ENCODE measurements around the gene AVPI1. TPM values are rescaled to one million over a fixed set of nuclear protein-coding genes. Genes with fewer than 3 reads are reported as not detected.

AVPI1 gene
- polyA plus RNA-seq, 4 donors = 18.2 to 64.9 (median 46.8) TPM

GRCh38 chr10:97715259-97715874 is 28.3 kb upstream of the AVPI1 start:
- Histone ChIP-seq H3K36me3 (ENCODE audit: control insufficient read depth in 3 of 3, insufficient read depth in 2 of 3, low read depth in 1 of 3, low read length in 3 of 3) (peaks cover 0 to 26% (median 0%) of the 10 kb centered on the region in 3 donors), H3K27me3 (ENCODE audit: control insufficient read depth in 3 of 3, insufficient read depth in 3 of 3, low read length in 3 of 3) (no peaks in the 10 kb centered on the region), H3K27ac (ENCODE audit: low read depth in 1 of 3, low read length in 2 of 3) (peak overlapping the region in 2 of 3 donors; percentile 83 to 94), H3K9me3 (ENCODE audit: control insufficient read depth in 2 of 2, insufficient read depth in 1 of 2, low read depth in 1 of 2, low read length in 1 of 2) (no peaks in the 10 kb centered on the region), H3K4me1 (ENCODE audit: control insufficient read depth in 3 of 3, insufficient read depth in 2 of 3, low read depth in 1 of 3, low read length in 2 of 3) (peaks cover 5 to 40% (median 9%) of the 10 kb centered on the region in 3 donors), H3K4me3 (ENCODE audit: low read depth in 1 of 3, low read length in 3 of 3) (peak overlapping the region in 1 of 3 donors; percentile 65)
- FAIRE-seq (no peak), DNase-seq (no peak)
- WGBS, 3 donors = 64 to 75% (median 71%) methylated on average over 8 of the region's 8 CpGs

- peak overlapping the region; percentile 58 to 65 (median 61) for H3K4me3 ChIP-seq (ENCODE audit: low read depth in 1 of 3, low read length in 3 of 3)
- peak overlapping the region; percentile 62 to 94 (median 83) for H3K27ac ChIP-seq (ENCODE audit: low read depth in 1 of 3, low read length in 2 of 3)
- peak in 1 of 2 donors; percentile 33 for DNase-seq
- peaks cover 0 to 26% (median 0%) of the 10 kb centered on the region in 3 donors for H3K36me3 ChIP-seq (ENCODE audit: control insufficient read depth in 3 of 3, insufficient read depth in 2 of 3, low read depth in 1 of 3, low read length in 3 of 3)
- no peak for FAIRE-seq
- H3K9me3 ChIP-seq (ENCODE audit: control insufficient read depth in 2 of 2, insufficient read depth in 1 of 2, low read depth in 1 of 2, low read length in 1 of 2) = no peaks in the 10 kb centered on the region
- peaks cover 5 to 39% (median 8%) of the 10 kb centered on the region in 3 donors for H3K4me1 ChIP-seq (ENCODE audit: control insufficient read depth in 3 of 3, insufficient read depth in 2 of 3, low read depth in 1 of 3, low read length in 2 of 3)
- WGBS, 3 donors = 4 to 8% (median 7%) methylated on average over 49 to 74 of the region's 74 CpGs
- H3K27me3 ChIP-seq (ENCODE audit: control insufficient read depth in 3 of 3, insufficient read depth in 3 of 3, low read length in 3 of 3) = no peaks in the 10 kb centered on the region
These were observed 27.6 kb upstream of the AVPI1 start for GRCh38 chr10:97714401-97715258.

- FAIRE-seq (no peak), DNase-seq (peak; percentile 67 to 93)
- Histone ChIP-seq H3K27me3 (ENCODE audit: control insufficient read depth in 3 of 3, insufficient read depth in 3 of 3, low read length in 3 of 3) (no peaks in the 10 kb centered on the region), H3K9me3 (ENCODE audit: control insufficient read depth in 2 of 2, insufficient read depth in 1 of 2, low read depth in 1 of 2, low read length in 1 of 2) (no peaks in the 10 kb centered on the region), H3K4me1 (ENCODE audit: control insufficient read depth in 3 of 3, insufficient read depth in 2 of 3, low read depth in 1 of 3, low read length in 2 of 3) (peaks cover 4 to 32% (median 5%) of the 10 kb centered on the region in 3 donors), H3K27ac (ENCODE audit: low read depth in 1 of 3, low read length in 2 of 3) (peak overlapping the region; percentile 62 to 94 (median 83)), H3K4me3 (ENCODE audit: low read depth in 1 of 3, low read length in 3 of 3) (peak overlapping the region; percentile 58 to 65 (median 61)), H3K36me3 (ENCODE audit: control insufficient read depth in 3 of 3, insufficient read depth in 2 of 3, low read depth in 1 of 3, low read length in 3 of 3) (peaks cover 0 to 22% (median 0%) of the 10 kb centered on the region in 3 donors)
- 0 to 1% (median 0%) methylated on average over 38 to 69 of the region's 69 CpGs for whole genome bisulfite sequencing, 3 donors
These were observed 26.9 kb upstream of the AVPI1 start for GRCh38 chr10:97713826-97714400.

- Histone ChIP-seq H3K4me1 (ENCODE audit: control insufficient read depth in 3 of 3, insufficient read depth in 2 of 3, low read depth in 1 of 3, low read length in 2 of 3) (peaks cover 4 to 27% (median 4%) of the 10 kb centered on the region in 3 donors), H3K9me3 (ENCODE audit: control insufficient read depth in 2 of 2, insufficient read depth in 1 of 2, low read depth in 1 of 2, low read length in 1 of 2) (no peaks in the 10 kb centered on the region), H3K27me3 (ENCODE audit: control insufficient read depth in 3 of 3, insufficient read depth in 3 of 3, low read length in 3 of 3) (no peaks in the 10 kb centered on the region), H3K4me3 (ENCODE audit: low read depth in 1 of 3, low read length in 3 of 3) (peak within 1 kb of the TSS; percentile 58 to 65 (median 61)), H3K36me3 (ENCODE audit: control insufficient read depth in 3 of 3, insufficient read depth in 2 of 3, low read depth in 1 of 3, low read length in 3 of 3) (peaks cover 0 to 20% (median 0%) of the 10 kb centered on the region in 3 donors), H3K27ac (ENCODE audit: low read depth in 1 of 3, low read length in 2 of 3) (peak within 1 kb of the TSS; percentile 62 to 94 (median 83))
- 6 to 25% (median 6%) methylated on average over 15 to 37 of the region's 37 CpGs for WGBS, 3 donors
- DNase-seq = peak in 1 of 2 donors; percentile 87
- FAIRE-seq = no peak
These were observed 26.3 kb upstream of the AVPI1 start, which contains the start of gene MARVELD1 for GRCh38 chr10:97713339-97713825. TSS of gene MARVELD1 (plus strand) at chr10:97713730. CDS start at chr10:97713877, 147 bp downstream.

GRCh38 chr10:97711640-97712572 is 24.9 kb upstream of the AVPI1 start:
- peaks cover 0 to 6% (median 0%) of the 10 kb centered on the region in 3 donors for H3K36me3 ChIP-seq (ENCODE audit: control insufficient read depth in 3 of 3, insufficient read depth in 2 of 3, low read depth in 1 of 3, low read length in 3 of 3)
- H3K4me1 ChIP-seq (ENCODE audit: control insufficient read depth in 3 of 3, insufficient read depth in 2 of 3, low read depth in 1 of 3, low read length in 2 of 3) = peaks cover 0 to 17% (median 2%) of the 10 kb centered on the region in 3 donors
- no peak for FAIRE-seq
- H3K4me3 ChIP-seq (ENCODE audit: low read depth in 1 of 3, low read length in 3 of 3) = no peak overlapping the region
- no peaks in the 10 kb centered on the region for H3K27me3 ChIP-seq (ENCODE audit: control insufficient read depth in 3 of 3, insufficient read depth in 3 of 3, low read length in 3 of 3)
- no peak overlapping the region for H3K27ac ChIP-seq (ENCODE audit: low read depth in 1 of 3, low read length in 2 of 3)
- 85 to 88% (median 87%) methylated on average over 9 of the region's 9 CpGs for WGBS, 3 donors
- H3K9me3 ChIP-seq (ENCODE audit: control insufficient read depth in 2 of 2, insufficient read depth in 1 of 2, low read depth in 1 of 2, low read length in 1 of 2) = no peaks in the 10 kb centered on the region
- DNase-seq = no peak

GRCh38 chr10:97708976-97709946 is 22.2 kb upstream of the AVPI1 start:
- no peak for FAIRE-seq
- peak overlapping the region in 2 of 3 donors; percentile 17 to 39 for H3K27ac ChIP-seq (ENCODE audit: low read depth in 1 of 3, low read length in 2 of 3)
- 27 to 38% (median 31%) methylated on average over 18 of the region's 18 CpGs for WGBS, 3 donors

GRCh38 chr10:97708167-97708566 is 21.1 kb upstream of the AVPI1 start:
- DNase-seq = no peak
- no peak for FAIRE-seq
- H3K36me3 ChIP-seq (ENCODE audit: control insufficient read depth in 3 of 3, insufficient read depth in 2 of 3, low read depth in 1 of 3, low read length in 3 of 3) = no peaks in the 10 kb centered on the region
- no peaks in the 10 kb centered on the region for H3K9me3 ChIP-seq (ENCODE audit: control insufficient read depth in 2 of 2, insufficient read depth in 1 of 2, low read depth in 1 of 2, low read length in 1 of 2)
- H3K27ac ChIP-seq (ENCODE audit: low read depth in 1 of 3, low read length in 2 of 3) = no peak overlapping the region
- WGBS, 3 donors = 88% methylated on average over 2 of the region's 2 CpGs
- H3K4me1 ChIP-seq (ENCODE audit: control insufficient read depth in 3 of 3, insufficient read depth in 2 of 3, low read depth in 1 of 3, low read length in 2 of 3) = peaks cover 0 to 5% (median under 1%) of the 10 kb centered on the region in 3 donors
- no peak overlapping the region for H3K4me3 ChIP-seq (ENCODE audit: low read depth in 1 of 3, low read length in 3 of 3)
- no peaks in the 10 kb centered on the region for H3K27me3 ChIP-seq (ENCODE audit: control insufficient read depth in 3 of 3, insufficient read depth in 3 of 3, low read length in 3 of 3)

More at GRCh38 chr10:97708976-97709946, 22.2 kb upstream of the AVPI1 start:
- Histone ChIP-seq H3K36me3 (ENCODE audit: control insufficient read depth in 3 of 3, insufficient read depth in 2 of 3, low read depth in 1 of 3, low read length in 3 of 3) (no peaks in the 10 kb centered on the region), H3K27me3 (ENCODE audit: control insufficient read depth in 3 of 3, insufficient read depth in 3 of 3, low read length in 3 of 3) (no peaks in the 10 kb centered on the region), H3K4me1 (ENCODE audit: control insufficient read depth in 3 of 3, insufficient read depth in 2 of 3, low read depth in 1 of 3, low read length in 2 of 3) (peaks cover 0 to 7% (median 2%) of the 10 kb centered on the region in 3 donors), H3K9me3 (ENCODE audit: control insufficient read depth in 2 of 2, insufficient read depth in 1 of 2, low read depth in 1 of 2, low read length in 1 of 2) (no peaks in the 10 kb centered on the region), H3K4me3 (ENCODE audit: low read depth in 1 of 3, low read length in 3 of 3) (no peak overlapping the region)
- peak; percentile 71 to 78 for DNase-seq
